Ascending aorta (tissue), 2 donors: ENCODE data around the gene GCNT1. TPM values are rescaled to one million over a fixed set of nuclear protein-coding genes. Genes with fewer than 3 reads are reported as not detected.

Experiments
- DNase-seq, 2 donors: peaks; one replicate each; pipeline ENCODE4 v3.0.0-alpha.2; 2019; ENCODE audit warnings: low spot score in 2 of 2
- H3K27ac ChIP-seq, 2 donors: fragments of 200-600 bp; sonication (generic); one replicate each; pipeline ENCODE4 v1.5.1; 2016 to 2017; ENCODE audit warnings: mild to moderate bottlenecking in 1 of 2
- H3K27me3 ChIP-seq: fragments of 200-600 bp; sonication (generic); one replicate; pipeline ENCODE4 v1.5.1; 2017
- H3K36me3 ChIP-seq, 2 donors: fragments of 200-600 bp; sonication (generic); one replicate each; pipeline ENCODE4 v1.5.1; 2016
- H3K4me1 ChIP-seq, 2 donors: fragments of 200-600 bp; sonication (generic); one replicate each; pipeline ENCODE4 v1.5.1; 2016 to 2017; ENCODE audit warnings: mild to moderate bottlenecking in 1 of 2
- H3K4me3 ChIP-seq, 2 donors: fragments of 200-600 bp; sonication (generic); one replicate each; pipeline ENCODE4 v1.5.1; 2016 to 2017; ENCODE audit warnings: mild to moderate bottlenecking in 1 of 2
- H3K9me3 ChIP-seq, 2 donors: fragments of 200-600 bp; sonication (generic); one replicate each; pipeline ENCODE4 v1.5.1; 2016
- CTCF ChIP-seq, 3 experiments: fragments of 200-600 bp in 2 of 3; fragments of 450-650 bp in 1 of 3; sonication (generic) in 2 of 3; IDR thresholded peaks; one replicate each; pipeline ENCODE4 v1.5.1; 2016 to 2019; ENCODE audit warnings: antibody characterized with exemption in 3 of 3, mild to moderate bottlenecking in 1 of 3, moderate library complexity in 1 of 3
- intact Hi-C: fragments of 100-400 bp; cut with DNase I; formaldehyde crosslinking; loops from one replicate; pipeline ENCODE4 v1.15.1; 2023
- total RNA-seq: library from RNA; depleted of rRNA; stranded (reverse); fragments of >200 nt; gene quantifications from one replicate; pipeline ENCODE4 v1.1.0, GENCODE V29; 2016

The GCNT1 gene
- total RNA-seq, 1 donor from 2014 or later, result 0.21 TPM

GRCh38 chr9:76438841-76439588 lies 20.0 kb upstream of the GCNT1 start:
- intact Hi-C loops, result no loop called here
- H3K36me3 ChIP-seq, result no peaks in the 10 kb centered on the region
- H3K27ac ChIP-seq, result no peak overlapping the region
- H3K9me3 ChIP-seq, result no peaks in the 10 kb centered on the region
- no peak overlapping the region for H3K4me3 ChIP-seq
- no peak for DNase-seq
- H3K4me1 ChIP-seq, result no peaks in the 10 kb centered on the region
- no peak for TF ChIP-seq CTCF (IDR thresholded peaks at IDR 0.05)
- no peaks in the 10 kb centered on the region for H3K27me3 ChIP-seq

- no peaks in the 10 kb centered on the region for H3K4me1 ChIP-seq
- no peak for TF ChIP-seq CTCF (IDR thresholded peaks at IDR 0.05)
- no peak overlapping the region for H3K4me3 ChIP-seq
- H3K27ac ChIP-seq, result no peak overlapping the region
- H3K27me3 ChIP-seq, result no peaks in the 10 kb centered on the region
- H3K36me3 ChIP-seq, result no peaks in the 10 kb centered on the region
- intact Hi-C loops, result no loop called here
- H3K9me3 ChIP-seq, result no peaks in the 10 kb centered on the region
- DNase-seq, result no peak
These were observed 17.2 kb upstream of the GCNT1 start for GRCh38 chr9:76441551-76442322.

GRCh38 chr9:76443887-76444286 lies 15.1 kb upstream of the GCNT1 start:
- DNase-seq, result no peak
- TF ChIP-seq CTCF (IDR thresholded peaks at IDR 0.05), result no peak
- intact Hi-C loops, result no loop called here

GRCh38 chr9:76444322-76444929 lies 14.6 kb upstream of the GCNT1 start:
- no peak for TF ChIP-seq CTCF (IDR thresholded peaks at IDR 0.05)
- no peaks in the 10 kb centered on the region for H3K4me1 ChIP-seq
- DNase-seq, result no peak
- no peaks in the 10 kb centered on the region for H3K9me3 ChIP-seq
- H3K27ac ChIP-seq, result no peak overlapping the region
- intact Hi-C loops, result no loop called here
- H3K27me3 ChIP-seq, result no peaks in the 10 kb centered on the region
- H3K4me3 ChIP-seq, result no peak overlapping the region
- no peaks in the 10 kb centered on the region for H3K36me3 ChIP-seq

More at GRCh38 chr9:76443887-76444286, 15.1 kb upstream of the GCNT1 start:
- Histone ChIP-seq H3K27ac (no peak overlapping the region), H3K27me3 (no peaks in the 10 kb centered on the region), H3K9me3 (no peaks in the 10 kb centered on the region), H3K4me1 (no peaks in the 10 kb centered on the region), H3K4me3 (no peak overlapping the region), H3K36me3 (no peaks in the 10 kb centered on the region)

GRCh38 chr9:76445976-76446375 lies 13.0 kb upstream of the GCNT1 start:
- Histone ChIP-seq H3K9me3 (no peaks in the 10 kb centered on the region), H3K27ac (no peak overlapping the region), H3K27me3 (no peaks in the 10 kb centered on the region), H3K4me3 (no peak overlapping the region), H3K4me1 (no peaks in the 10 kb centered on the region), H3K36me3 (no peaks in the 10 kb centered on the region)
- no peak for DNase-seq
- no peak for TF ChIP-seq CTCF (IDR thresholded peaks at IDR 0.05)
- intact Hi-C loops, result loop anchor here (2.0 kb wide), 1 partner anchor 261 kb away; no protein-coding TSS in a partner anchor
